Measurements from ENCODE around the gene PCSK5. TPM values are rescaled to one million over a fixed set of nuclear protein-coding genes. Genes with fewer than 3 reads are reported as not detected.
"Not testable (repeated sequence)": the region's sequence is repeated elsewhere in the genome, so short reads cannot be mapped to it uniquely, and the experiment has no call there.

Gene PCSK5
- total RNA-seq, 1 experiment from 2014 or later: 0.48 TPM

DNA sequence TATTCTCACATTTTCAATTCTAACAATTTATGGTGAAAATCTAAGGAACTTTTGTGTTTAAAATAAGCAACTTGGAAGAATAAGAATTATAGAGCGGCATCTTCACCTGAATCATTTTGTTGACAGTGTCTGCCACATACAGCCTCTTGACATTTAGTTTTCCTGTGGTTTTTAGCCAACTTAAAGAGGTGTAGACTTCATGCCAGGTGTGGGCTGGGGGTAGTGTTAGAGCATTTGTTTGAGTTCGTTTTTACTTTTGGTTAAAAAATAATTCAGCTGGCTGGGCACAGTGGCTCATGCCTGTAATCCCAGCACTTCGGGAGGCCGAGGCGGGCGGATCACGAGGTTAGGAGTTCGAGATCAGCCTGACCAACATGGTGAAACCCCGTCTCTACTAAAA lies 72.8 kb downstream of the PCSK5 start:
- DNase-seq (ENCODE audit: low spot score): not testable (repeated sequence)

GRCh38 chr9:75964427-75964826 lies 74.0 kb downstream of the PCSK5 start:
- peak; percentile 4 for DNase-seq (ENCODE audit: low spot score)

DNA sequence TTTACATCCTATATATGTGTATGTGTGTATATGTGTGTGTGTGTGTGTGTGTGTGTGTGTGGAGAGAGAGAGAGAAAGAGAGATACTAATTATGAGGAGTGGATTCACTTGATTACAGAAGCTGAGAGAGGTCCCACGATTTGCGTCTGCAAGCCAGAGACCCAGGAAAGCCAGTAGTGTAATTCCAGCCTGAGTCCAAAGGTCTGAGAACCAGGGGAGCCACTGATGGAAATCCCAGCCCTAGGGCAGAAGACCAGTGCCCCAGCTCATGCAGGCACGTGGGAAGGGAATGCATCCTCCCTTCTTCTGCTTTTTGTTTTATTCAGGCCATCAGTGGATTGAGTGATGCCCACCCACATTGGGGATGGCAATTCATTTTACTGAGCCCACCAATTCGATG lies 74.8 kb downstream of the PCSK5 start:
- DNase-seq (ENCODE audit: low spot score): no peak

DNA sequence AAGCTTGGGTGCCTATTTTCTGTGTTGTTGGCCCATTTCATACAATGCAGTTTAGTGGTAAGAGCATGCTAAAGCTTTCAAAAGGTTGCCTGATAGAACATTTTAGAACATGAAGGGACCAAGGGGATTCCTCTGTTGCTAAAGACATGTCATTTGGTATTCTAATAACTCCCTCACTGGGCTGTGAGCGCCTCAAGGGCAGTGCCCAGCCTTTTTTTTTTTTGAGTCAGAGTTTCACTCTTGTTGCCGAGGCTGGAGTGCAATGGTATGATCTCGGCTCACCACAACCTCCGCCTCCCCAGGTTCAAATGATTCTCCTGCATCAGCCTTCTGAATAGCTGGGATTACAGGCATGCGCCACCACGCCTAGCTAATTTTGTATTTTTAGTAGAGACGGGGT lies 77.1 kb downstream of the PCSK5 start:
- DNase-seq (ENCODE audit: low spot score): no peak

DNA sequence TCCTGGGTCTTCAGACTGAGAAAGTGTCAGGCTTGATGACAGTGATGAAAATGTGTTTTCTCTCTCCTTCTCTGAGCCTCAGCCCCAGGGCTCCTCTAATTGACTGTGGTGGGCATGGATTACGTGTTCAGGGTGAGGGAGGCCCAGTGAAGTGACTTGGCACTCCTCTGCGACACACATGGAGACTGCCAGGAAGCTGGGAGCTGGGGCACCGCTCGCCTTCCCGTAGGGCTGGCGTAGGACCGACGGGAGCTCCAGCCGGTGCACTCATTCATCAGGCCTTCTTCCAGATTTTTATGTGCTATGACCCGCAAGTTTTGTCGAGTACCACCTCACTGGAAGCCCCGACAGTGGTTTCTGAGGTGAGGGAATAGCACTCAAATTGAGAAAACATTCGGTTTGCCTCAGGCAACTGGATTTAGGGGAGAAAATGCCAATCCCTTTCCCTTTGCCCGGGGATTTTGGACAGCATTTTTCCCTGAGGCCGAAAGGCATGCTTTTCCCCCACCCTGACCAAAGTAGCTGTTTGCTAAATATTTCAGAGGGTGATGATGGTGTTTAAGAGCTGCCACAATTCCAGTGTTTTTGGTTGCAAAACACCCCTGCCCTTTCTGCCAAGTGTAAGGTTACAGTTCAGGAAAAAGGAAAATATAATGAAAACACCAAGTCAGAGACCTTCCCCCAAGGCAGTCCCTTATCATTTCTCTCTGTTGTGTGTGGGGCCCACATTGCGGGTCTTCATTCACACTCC lies 83.7 kb downstream of the PCSK5 start:
- DNase-seq (ENCODE audit: low spot score): no peak

DNA sequence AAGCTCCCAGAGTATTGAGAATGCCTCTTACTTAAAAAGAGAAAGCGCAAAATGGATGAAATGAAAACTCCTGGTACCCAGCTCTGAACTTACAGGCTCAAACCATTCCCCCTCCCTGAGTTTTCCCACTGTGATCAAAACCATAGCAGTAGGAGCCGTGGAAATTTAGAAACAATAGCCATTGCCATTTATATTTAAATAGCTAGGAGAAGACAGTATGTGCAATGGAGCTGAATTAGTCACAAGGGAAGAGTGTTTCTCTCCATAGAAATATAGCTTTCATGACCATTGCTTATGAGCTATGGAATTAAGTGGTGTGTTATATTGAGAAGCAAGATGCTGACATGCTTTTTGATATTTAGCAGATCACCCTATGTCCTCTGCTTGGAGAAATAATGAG lies 84.6 kb downstream of the PCSK5 start:
- no peak for DNase-seq (ENCODE audit: low spot score)

- DNase-seq (ENCODE audit: low spot score): no peak
These were observed 86.1 kb downstream of the PCSK5 start for GRCh38 chr9:75976549-75976948.

- no peak for DNase-seq (ENCODE audit: low spot score)
These were observed 88.9 kb downstream of the PCSK5 start for GRCh38 chr9:75979362-75979761.

DNA sequence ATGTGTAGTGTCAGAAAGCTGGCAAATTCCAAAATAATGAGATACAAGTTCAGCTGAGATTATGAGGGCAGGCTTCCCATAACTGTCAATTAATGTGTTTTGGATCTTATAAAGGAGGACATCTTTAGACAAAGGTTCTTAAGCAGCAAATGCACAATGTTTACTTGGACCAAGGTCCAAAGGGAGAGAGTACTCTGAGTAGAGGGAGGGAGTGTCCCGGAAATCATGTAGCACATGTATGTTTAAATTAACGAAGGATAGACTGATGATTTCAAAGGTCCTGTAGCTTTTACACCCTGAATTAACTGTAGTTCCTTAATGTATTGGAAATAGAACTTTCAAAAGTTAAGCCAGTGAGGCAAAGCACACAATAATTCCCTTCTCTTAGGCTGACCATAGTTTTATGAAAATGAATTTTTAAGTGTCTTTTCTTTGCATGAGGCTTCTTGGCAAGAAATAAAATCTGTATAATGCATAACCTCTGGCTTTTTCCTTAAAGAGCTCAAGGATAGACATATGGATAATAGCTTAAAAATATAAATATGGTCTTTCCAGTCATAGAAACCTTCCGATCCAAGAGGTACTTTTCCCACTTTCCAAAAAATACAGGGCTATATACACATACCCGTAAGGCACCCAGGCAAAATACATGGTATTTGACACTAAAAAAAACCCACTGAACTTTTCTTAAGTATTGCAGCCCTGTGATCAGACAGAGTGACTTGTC lies 93.0 kb downstream of the PCSK5 start:
- DNase-seq (ENCODE audit: low spot score): no peak

DNA sequence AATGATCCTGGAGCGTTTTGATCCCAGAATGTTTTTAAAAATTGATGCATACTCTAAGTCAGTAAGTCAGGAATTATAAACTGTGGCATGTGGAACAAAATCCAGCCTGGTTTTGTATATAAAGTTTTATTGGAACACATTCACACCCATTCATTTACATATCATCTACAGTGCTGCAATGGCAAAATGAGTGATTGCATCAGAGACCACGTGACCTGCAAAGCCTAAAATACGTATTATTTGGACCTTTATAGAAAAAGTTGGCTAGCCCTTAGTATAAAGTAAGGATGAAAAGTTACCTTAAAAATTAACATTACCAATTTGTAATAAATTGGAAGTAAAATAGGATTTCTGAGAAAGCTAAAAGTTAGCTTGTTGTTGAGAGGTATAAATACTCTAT lies 95.0 kb downstream of the PCSK5 start:
- no peak for DNase-seq (ENCODE audit: low spot score)

DNA sequence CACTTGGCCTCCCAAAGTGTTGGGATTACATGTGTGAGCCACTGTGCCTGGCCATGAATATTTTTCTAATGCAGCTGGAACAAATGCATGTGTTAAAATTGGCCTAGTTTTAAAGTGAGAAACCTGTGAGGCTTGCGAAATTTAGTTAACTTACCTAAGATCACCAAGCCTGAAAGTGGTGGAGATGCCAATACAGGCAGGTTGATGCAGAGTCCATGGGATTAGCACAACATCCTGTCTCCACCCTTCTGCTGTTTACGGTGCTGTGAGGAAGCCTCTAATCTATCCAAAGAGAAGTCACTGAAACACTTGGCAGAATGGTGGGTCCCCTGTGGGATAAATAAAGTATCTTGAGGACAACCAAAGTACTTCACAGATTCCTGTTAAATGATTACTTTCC lies 98.2 kb downstream of the PCSK5 start:
- DNase-seq (ENCODE audit: low spot score): no peak

DNA sequence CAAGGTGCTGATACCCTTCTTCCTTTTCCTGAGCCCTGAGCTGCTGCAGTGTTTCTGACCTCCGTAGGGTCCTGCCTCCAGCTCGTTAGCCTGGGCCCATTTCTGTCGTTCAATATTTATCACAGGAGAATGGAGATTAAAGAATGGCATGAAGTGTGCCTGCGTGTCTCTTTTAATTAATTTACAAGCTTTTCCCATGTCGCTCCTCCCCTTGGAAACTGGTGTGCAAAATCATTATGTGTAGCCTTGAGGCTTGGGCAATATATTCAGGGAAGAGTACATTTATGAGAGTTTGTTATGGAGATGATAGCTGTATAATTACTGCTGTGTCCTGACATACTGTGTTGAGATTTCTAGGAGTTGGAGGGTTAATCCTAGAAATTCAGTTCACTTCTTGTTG lies 99.7 kb downstream of the PCSK5 start:
- no peak for DNase-seq (ENCODE audit: low spot score)

GRCh38 chr9:75990576-75991304 lies 100.3 kb downstream of the PCSK5 start:
- DNase-seq (ENCODE audit: low spot score): no peak

DNA sequence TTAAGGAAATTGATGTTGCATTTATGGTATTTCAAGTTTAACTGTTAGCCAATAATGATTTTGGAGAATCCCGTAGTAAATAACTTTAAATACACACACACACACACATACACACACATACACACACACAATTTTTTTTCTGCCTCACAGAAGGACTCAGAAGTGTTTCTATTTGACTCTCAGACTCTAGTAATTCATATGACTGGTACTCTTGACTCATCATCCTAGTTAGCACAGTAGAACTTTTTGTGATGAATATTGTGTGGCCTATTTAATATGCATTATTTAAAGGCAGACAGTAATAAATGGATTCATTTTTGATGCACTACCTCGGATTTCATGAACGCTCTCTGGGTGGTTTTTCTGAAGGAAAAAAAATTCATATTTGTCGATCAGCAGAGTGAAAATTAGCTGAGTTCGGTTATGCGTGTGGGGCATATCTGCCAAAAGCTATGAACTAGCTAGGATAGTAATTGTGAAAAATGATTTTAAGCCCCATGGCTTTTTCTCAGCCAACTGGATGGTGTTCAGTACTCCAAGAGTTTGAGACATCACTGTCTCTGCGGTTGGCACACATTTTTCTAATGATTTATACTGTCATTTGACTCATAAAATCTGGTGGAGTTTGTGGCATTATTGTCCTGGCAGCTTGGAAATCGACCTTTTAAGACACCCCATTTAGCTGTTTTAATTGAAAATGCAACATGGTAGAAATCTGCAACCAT lies 102.2 kb downstream of the PCSK5 start:
- DNase-seq (ENCODE audit: low spot score): peak; percentile 25

DNA sequence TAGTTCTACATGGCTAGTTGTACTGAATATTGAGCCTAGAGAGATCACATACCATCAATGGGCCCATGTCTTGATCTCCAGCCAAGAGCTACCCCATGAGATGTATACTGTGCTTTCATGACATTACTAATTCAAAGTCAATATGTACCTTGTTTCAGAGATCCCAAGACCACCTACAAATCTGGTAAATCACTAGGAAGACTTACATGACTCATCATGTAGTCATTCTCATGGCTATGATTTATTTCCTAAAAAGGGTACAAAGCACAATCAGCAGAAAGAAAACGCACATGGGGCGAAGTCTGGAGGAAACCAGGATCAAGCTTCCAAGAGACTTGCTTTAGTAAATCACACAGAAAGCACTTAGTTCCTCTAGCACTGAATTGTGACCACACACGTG lies 103.0 kb downstream of the PCSK5 start:
- peak; percentile 51 for DNase-seq (ENCODE audit: low spot score)

DNA sequence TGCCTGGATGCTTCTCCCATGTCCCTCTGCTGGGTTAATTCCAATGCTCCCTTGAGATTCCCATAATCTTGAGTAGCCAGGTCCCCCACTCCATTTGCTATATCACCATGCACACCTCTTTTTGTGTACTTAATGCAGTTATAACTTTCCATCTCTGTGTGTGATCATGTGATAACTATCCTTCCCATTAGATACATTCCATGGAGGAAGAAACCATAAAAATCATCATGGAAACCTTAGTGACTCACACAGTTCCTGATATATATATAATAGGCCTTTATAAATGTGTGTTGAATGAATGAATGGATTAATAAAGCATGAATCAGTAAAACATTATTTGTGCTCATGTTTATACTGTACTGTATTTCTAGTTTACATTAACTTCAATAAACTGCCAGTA lies 104.6 kb downstream of the PCSK5 start:
- DNase-seq (ENCODE audit: low spot score): no peak

GRCh38 chr9:75996726-75997125 lies 106.3 kb downstream of the PCSK5 start:
- no peak for DNase-seq (ENCODE audit: low spot score)

DNA sequence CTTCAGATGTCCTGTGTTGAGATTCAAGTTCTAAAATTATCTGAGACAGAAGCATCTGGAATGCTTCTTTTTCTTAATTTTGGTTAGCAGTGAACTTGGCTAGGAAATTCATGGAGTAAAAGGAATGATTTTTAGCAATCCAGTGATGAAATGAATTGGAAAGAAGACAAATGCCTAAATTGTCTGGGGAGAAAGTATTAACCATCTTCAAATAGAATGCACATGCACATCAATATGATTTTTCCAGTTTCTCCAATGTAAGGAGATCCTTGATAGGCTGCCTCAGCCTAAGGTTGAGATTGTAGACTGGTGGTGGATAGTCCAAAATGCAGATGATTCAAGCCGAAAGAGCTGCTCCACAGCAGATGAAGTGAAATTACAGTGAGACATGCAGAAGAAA lies 106.7 kb downstream of the PCSK5 start:
- no peak for DNase-seq (ENCODE audit: low spot score)

- no peak for DNase-seq (ENCODE audit: low spot score)
These were observed 107.8 kb downstream of the PCSK5 start for GRCh38 chr9:75998096-75998780.

DNA sequence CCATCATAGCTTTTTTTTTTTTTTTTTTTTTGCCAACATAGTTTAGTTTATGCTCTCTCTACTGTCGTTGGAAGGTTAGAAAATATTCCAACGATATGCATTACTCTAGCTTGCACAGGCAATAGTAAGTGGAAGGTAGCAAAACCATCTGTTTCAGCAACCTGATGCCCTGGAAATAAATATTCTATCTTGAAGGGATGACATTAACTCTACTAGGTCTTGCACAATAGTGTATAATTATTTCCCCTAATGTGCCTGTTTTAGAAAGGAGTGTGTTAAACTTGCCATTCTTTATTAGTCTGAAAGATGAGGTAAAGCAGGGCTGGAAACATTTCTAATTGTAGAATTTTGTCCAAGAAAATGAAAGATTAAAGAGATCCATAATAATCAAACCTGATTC lies 111.0 kb downstream of the PCSK5 start:
- DNase-seq (ENCODE audit: low spot score): no peak

GRCh38 chr9:76003041-76003440 lies 112.6 kb downstream of the PCSK5 start:
- no peak for DNase-seq (ENCODE audit: low spot score)

DNA sequence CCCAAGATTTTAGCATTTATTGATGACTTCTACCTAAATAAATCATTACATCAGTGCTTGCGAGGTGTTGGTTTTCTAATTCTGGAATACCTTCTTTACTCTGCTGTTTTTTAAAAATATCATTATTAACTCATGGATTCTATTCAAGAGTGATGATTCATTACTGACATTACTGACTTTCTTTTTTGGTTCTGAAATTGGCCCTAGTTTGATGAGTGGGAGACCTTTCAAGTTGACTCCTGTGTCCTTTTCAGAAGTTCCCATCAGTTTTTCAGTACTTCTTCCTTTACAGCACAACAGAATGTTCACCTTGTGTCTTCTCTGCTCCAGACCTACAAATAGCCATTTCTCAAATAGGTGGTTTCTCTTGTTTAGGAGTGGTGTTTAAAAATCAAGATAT lies 114.1 kb downstream of the PCSK5 start:
- DNase-seq (ENCODE audit: low spot score): no peak

Data from A172 (cell line).